GM12874 (cell line): ENCODE measurements around the gene HJURP.

Experiments
- TF ChIP-seq, protein P1 (sequence below): IDR thresholded peaks from 2 replicates; pipeline ENCODE4 v1.5.1; 2011; ENCODE audit warnings: low read depth, mild to moderate bottlenecking, control low read depth, low read length, moderate library complexity; ENCODE audit not compliant: insufficient read depth

HJURP gene

DNA sequence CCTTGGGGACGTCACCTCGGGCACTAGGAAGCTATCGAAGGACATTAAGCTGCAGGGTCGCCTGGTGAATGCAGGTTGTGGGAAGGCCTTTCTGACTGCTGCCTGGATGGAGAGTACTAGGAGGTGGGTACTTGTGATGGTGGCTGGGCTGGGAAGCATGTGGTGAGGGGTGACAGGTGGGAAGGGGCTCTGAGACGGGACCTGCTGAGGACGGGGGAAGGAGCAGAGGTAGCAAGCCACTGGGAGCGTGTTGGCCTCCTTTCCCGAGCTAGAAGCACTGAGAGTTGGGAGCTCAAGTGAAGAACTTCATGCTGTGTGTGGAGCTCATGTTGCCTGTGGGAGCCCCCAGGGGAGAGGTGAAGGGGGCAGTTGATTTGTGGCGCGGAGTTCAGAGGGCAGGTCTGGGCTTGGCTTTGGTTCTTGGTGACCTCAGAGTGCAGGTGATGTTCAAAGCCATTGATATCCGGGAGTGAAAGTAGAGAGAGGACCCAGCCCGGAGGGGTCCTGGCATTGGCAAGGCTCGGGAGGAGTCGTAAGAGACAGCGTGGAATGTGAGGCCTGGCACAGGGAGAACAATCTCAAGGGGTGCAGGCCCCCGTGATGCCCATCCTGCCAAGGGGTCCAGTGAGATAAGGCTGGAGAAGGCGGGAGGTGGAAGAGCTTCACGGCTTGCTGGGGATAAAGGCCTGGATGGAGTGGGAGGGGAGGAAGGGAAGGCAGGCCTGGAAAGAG is 63.0 kb downstream of the HJURP start:
- TF ChIP-seq, protein P1, sequence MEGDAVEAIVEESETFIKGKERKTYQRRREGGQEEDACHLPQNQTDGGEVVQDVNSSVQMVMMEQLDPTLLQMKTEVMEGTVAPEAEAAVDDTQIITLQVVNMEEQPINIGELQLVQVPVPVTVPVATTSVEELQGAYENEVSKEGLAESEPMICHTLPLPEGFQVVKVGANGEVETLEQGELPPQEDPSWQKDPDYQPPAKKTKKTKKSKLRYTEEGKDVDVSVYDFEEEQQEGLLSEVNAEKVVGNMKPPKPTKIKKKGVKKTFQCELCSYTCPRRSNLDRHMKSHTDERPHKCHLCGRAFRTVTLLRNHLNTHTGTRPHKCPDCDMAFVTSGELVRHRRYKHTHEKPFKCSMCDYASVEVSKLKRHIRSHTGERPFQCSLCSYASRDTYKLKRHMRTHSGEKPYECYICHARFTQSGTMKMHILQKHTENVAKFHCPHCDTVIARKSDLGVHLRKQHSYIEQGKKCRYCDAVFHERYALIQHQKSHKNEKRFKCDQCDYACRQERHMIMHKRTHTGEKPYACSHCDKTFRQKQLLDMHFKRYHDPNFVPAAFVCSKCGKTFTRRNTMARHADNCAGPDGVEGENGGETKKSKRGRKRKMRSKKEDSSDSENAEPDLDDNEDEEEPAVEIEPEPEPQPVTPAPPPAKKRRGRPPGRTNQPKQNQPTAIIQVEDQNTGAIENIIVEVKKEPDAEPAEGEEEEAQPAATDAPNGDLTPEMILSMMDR = no peak

DNA sequence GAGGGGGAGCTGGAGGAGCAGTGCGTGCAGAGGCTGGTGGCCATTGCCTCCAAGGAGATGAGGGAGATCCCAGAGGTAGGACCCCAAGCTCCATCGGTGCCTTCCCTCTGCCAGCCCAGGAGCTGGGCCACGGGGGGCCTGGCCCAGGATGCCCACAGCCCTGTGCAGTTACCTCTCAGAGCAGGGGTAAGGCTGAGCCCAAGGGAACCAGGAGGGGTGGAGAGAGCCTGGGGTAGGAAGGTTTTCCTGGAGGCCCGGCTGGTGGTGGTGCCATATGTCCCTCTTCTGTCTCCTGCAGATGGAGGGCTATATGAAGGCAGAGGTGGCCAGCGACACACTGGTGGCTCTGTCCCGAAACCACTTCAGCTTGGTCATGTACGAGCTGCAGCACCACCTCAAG is 64.8 kb downstream of the HJURP start:
- TF ChIP-seq, protein P1 = no peak
